RKO (cell line): ENCODE measurements around the gene MAB21L2.
"Not testable (repeated sequence)": the region's sequence is repeated elsewhere in the genome, so short reads cannot be mapped to it uniquely, and the experiment has no call there.

Experiments
- DNase-seq: peaks from one replicate; pipeline ENCODE4 v3.0.0-alpha.2; 2016; ENCODE audit warnings: low spot score

Gene MAB21L2

DNA sequence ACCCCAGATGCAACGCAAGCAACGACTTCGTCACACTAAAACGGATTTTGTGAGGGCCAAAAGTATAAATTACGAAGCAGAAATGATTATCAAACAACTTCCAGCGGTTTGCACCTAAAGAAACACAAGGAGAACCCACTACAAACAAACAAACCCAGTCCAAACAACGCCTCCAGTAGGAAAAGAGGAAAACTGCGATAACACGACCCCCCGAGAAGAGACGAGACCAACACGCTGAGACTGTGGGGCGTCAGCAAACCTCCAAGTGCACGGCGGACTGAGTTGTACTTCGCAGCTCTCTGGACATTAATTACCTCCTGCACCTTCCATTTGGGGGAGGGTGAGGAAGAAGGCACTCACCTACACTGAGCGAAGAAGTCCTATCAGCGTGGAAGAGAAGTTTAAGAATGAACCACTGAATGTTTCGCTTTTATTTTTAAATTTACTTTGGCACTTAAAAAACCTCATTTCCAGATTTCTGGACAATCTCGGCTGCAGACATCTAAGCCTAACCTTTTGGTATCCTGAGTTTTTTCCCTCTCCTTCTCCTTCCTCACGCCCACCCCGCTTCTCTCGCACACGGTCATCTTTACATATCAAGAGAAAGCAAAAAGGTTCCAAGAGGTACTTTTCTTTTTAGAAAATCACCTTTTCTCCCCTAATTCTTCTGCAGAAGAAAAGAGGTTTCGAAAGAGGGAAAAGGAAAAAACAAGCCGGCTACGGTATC, at the start of gene MAB21L2:
Gene MAB21L2, plus strand, starts transcription at position 6 of the 727 bp plus-strand sequence. CDS start 879 bp downstream, outside the sequence.
- no peak for DNase-seq

DNA sequence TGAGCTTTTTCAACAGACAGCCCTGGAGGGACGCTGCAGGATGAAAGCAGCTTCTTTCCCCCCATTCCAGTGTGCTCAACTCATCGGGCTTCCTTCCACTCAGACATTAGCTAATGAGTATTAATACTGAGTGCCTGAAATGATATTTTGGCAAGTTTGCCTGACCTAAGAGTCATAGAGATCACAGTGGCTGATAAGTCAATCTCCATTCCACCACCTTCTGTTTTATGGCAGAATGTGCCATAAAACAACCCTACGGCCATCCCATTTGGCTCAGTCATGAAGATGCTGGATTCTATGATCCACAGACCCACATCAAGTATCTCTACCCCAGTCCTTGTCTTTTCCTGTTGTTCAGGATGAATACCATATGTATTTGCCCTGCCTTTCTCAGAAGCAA, 48.3 kb upstream of the MAB21L2 start:
- DNase-seq, result no peak

DNA sequence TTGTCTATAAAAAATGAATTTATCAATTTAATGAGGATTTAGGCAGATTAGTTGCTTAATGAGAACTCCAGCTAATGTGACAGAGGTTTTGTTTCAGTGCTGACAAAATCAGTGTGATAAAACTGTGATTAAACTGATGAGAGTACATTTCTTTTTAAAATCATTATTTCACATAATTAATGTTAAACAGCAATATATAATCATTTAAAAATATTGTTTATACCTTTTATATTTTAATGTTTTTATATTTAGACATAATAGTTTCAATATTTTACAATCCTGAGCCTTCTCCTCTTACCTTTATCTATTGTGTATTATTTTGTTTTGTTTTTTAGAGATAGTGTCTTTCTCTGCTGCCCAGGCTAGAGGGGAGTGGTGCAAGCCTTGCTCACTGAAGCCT, 47.1 kb upstream of the MAB21L2 start:
- no peak for DNase-seq

GRCh38 chr4:150537911-150538310, 44.0 kb upstream of the MAB21L2 start:
- not testable (repeated sequence) for DNase-seq

DNA sequence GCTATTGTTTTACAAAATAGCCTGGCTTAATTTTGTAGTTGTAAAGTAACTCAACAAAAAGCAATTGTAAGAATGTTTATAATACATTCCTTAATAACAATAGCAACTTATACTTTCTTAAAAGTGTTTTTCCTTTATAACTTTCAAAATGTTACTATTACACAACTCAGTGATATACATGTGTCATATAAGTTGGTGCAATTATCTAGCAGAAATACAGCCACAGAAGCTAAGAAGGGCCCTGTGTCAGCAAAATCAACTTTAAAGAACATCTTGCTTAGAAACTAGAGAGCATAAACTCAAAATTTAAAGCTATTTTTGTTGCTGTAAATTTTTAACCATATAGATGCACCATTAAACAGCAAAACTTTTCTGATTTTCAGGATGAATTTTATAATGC, 41.4 kb upstream of the MAB21L2 start:
- DNase-seq, result no peak

DNA sequence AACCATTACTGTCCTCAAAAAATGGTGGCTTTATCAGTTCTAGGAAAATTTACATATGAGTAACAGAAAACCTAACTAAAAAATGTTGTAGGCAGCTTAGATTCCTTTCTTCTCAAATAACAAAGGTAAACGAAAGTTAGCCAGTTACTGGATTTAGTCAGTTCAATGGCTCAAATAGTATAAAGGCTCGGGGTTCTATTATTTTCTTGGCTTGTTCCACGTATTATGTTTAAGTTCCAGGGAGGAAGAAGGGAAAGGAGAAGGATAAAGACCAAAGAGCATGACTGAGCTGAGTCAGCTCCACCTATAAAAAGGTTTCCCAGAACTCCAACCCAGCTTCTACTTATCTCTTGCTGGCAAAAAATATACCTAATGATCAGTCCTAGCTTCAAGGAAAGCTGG, 41.0 kb upstream of the MAB21L2 start:
- no peak for DNase-seq

- no peak for DNase-seq
Observed at GRCh38 chr4:150541681-150542080, 40.3 kb upstream of the MAB21L2 start.

GRCh38 chr4:150543042-150543441, 38.9 kb upstream of the MAB21L2 start:
- no peak for DNase-seq

DNA sequence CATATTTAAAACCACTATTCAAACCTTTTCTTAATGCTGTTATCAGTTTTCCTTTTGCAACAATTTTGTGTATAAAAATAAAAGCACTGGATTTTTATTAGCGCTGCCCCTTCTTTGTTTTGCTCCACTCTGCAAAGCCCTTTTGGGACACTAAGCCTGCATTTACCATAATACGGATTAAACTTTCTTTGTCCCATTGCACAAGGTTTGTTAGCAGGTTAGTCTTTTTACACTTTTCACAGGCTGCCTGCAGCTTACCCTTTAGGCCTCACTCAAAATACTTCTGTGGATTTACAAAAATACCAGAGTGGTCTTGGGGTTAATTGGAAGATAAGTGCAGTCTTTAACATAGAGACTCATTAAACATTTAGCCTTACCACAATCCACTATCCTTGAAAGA, 35.7 kb upstream of the MAB21L2 start:
- no peak for DNase-seq

- no peak for DNase-seq
Observed at GRCh38 chr4:150547154-150547838, 34.7 kb upstream of the MAB21L2 start.

GRCh38 chr4:150557811-150558210, 24.1 kb upstream of the MAB21L2 start:
- not testable (repeated sequence) for DNase-seq

DNA sequence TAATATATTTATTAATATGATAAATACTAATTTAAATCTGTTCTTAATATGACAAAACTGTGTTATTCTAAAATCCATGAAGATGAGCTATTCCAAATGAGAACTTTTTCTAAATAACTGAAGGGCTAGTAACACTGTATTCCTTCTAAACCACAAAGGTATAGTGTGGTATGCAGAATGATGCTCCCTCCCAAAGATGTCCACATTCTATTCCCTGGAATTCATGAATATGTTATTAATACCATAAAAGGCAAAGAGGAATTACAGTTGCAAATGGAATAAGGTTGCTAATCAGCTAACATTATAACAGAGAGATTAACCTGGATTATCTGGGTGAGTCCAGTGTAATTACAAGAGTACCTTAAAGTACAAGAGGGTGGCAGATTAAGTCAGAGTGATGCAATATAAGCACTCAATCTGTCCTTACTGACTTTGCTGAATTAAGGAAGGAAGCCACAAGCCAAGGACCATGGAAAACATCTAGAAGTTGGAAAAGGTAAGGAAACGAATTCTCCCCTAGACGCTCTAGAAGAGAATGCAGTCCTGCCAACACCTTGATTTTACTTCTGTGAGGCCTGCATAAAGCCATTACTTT, 20.7 kb upstream of the MAB21L2 start:
- DNase-seq, result no peak

GRCh38 chr4:150562250-150562649, 19.7 kb upstream of the MAB21L2 start:
- no peak for DNase-seq

- DNase-seq, result no peak
Observed at GRCh38 chr4:150562751-150563150, 19.2 kb upstream of the MAB21L2 start.

DNA sequence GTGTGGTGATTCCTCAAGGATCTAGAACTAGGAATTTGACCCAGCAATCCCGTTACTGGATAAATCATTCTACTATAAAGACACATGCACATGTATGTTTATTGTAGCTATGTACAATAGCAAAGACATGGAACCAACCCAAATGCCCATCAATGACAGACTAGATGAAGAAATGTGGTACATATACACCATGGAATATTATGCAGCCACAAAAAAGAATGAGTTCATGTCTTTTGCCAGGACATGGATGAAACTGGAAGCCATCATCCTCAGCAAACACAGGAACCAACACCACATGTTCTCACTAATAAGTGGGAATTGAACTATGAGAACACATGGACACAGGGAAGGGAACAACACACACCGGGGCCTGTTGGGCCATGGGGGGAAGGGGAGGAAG, 17.0 kb upstream of the MAB21L2 start:
- DNase-seq, result not testable (repeated sequence)

- DNase-seq, result no peak
Observed at GRCh38 chr4:150567070-150567469, 14.9 kb upstream of the MAB21L2 start.

DNA sequence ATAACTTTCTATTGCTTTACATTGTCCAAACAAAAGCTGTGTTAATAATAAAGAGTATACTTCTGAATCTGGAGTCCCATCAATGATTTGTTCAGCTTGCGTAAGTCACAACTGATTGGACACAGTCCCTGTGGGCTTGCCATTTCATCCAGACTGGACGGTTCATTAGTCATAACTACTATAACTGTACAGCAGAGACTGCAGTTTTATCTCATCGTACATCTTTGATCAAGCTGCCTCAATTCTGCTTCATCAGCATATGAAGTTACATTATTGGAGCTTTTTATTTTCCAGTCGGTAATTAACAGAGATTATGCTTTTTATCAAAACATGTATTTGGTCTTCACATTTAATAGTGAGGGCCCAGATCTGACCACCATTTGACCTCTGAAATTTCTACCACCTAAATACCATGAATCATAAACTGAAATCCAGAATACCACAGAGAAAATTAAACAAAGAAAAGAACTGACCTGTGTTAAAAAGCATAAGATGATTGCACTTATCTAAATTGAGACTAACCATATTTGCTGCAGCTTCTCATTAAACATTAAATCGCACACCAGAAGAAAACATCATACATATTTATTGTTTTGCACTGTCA, 12.5 kb upstream of the MAB21L2 start:
- no peak for DNase-seq

DNA sequence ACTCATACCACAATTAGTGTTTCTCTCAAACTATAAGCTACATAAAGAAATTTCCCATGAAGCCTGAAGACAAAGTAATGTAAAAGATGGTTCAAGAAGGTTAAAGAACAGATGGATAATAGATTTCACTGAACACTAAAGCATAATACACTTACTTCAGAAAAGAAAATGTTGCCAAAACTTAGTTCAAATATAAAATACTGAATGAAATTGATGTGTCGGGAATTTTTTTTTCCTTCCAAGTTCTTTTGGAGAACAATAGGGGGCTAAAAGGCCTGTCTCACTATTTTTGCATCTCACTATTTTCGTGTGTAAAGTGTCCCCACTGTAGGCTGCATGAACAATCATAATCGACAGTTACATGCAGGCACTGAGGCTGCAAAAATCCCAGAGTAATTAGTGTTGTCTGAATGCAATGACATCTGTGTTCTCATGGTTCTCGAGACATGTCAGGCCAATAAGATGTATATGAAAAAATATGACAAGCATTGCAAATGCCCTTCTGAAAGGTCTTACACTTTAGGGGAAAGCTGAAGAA, 11.9 kb upstream of the MAB21L2 start:
- DNase-seq, result no peak

DNA sequence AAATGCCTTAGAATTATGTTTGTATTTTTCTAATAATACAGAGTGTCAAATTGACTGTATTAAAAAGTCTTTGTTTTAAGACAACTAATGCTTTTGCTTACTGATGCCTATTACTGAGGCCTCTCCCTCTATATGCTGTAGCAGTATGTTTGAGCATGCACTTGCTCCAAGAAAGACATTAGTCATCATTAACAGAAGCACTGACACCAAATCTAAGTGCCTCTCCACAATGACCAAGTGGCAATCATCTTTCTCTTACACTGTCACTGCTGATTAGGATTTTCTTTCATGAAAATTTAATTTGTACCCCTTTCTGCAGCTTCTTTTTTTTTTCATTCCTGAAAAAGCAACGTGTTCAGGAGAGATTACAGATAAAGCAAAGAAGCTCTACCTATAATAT, 11.1 kb upstream of the MAB21L2 start:
- no peak for DNase-seq

GRCh38 chr4:150572704-150573504, 9.0 kb upstream of the MAB21L2 start:
- DNase-seq, result no peak

- no peak for DNase-seq
Observed at GRCh38 chr4:150573534-150573933, 8.4 kb upstream of the MAB21L2 start.

DNA sequence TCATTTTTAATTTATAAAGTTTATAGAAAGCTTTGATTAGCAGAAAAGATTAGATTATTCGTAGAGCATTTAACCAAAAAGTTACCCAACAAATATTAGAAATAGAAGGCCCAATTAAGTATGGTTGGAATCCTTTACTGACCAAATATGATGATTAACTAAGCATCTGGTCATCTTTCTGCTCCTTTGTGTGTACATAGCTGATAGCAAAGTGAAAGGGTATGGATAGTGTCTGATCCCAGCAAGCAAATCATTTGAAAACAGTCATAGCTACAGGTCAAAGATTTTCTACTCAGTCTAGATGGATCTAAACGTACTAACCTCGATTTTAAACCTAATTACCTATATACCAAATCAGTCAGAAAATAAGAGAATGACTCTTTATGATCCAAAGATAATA, 7.3 kb upstream of the MAB21L2 start:
- DNase-seq, result no peak
